ENCODE results near the gene MEIOB. TPM values are rescaled to one million over a fixed set of nuclear protein-coding genes. Genes with fewer than 3 reads are reported as not detected.

MEIOB gene
- polyA plus RNA-seq, 1 of the 3 experiments (the other 2 are of a cell fraction): not detected

- Histone ChIP-seq H3K9ac (no peak overlapping the region), H3K27ac (ENCODE audit: low read depth in 2 of 2, low read length in 1 of 2) (no peak overlapping the region), H3K9me2 (no peaks in the 10 kb centered on the region), H3K9me3 (no peaks in the 10 kb centered on the region), H3F3A (replicated peaks; ENCODE audit: insufficient read depth) (no peaks in the 10 kb centered on the region), H3K27me3 (ENCODE audit: insufficient read depth) (no peaks in the 10 kb centered on the region), H3K79me2 (ENCODE audit: insufficient read depth) (peaks cover 32% of the 10 kb centered on the region), H2AFZ (ENCODE audit: low read depth) (no peak overlapping the region), H3K4me2 (no peak overlapping the region), H3K36me3 (replicated peaks in 1 of 2; ENCODE audit: control insufficient read depth in 1 of 2, insufficient read depth in 2 of 2, low read length in 1 of 2) (peaks cover 0 to 48% of the 10 kb centered on the region in 2 experiments), H3K4me1 (ENCODE audit: control insufficient read depth in 1 of 2, insufficient read depth in 2 of 2, low read depth in 1 of 2, low read length in 1 of 2) (no peaks in the 10 kb centered on the region; a peak in 1 of 4 replicates), H3K4me3 (ENCODE audit: low read depth in 2 of 2, low read length in 1 of 2) (no peak overlapping the region), H4K20me1 (ENCODE audit: insufficient read depth) (peaks cover 6% of the 10 kb centered on the region; the same call in 1 of the 2 replicates)
- ChIA-PET POLR2A (no interaction called here), CTCF (interaction anchor here (0.8 to 1.0 kb wide), 2 partner anchors 13 to 16 kb away, joined by 3 read pairs; partner anchors contain the start of genes EME2 and MRPS34)
- no peak for DNase-seq
- TF ChIP-seq GATA2 (CRISPR knock-in tag; IDR thresholded peaks at IDR 0.05) (no peak), FOXJ3 (CRISPR knock-in tag; IDR thresholded peaks at IDR 0.05) (no peak), FOXM1 (IDR thresholded peaks at IDR 0.05; ENCODE audit: low read depth) (no peak), ZBTB33 (IDR thresholded peaks at IDR 0.05; ENCODE audit: borderline replicate concordance, low read depth) (no peak), RFX5 (IDR thresholded peaks at IDR 0.05; ENCODE audit: low read length) (no peak), IRF3 (IDR thresholded peaks at IDR 0.05; ENCODE audit: low read depth, low read length) (no peak), REST (IDR thresholded peaks at IDR 0.05; ENCODE audit: low read depth, low read length) (no peak), NRF1 (IDR thresholded peaks at IDR 0.05; ENCODE audit: low read depth, low read length) (no peak), MAX (IDR thresholded peaks at IDR 0.05; ENCODE audit: low read depth) (no peak), SMC3 (IDR thresholded peaks at IDR 0.05; ENCODE audit: low read depth, low read length) (no peak), POLR2AphosphoS5 (IDR thresholded peaks at IDR 0.05; ENCODE audit: low read depth, low read length) (no peak), RAD21 (IDR thresholded peaks at IDR 0.05; ENCODE audit: low read length) (no peak), GABPA (IDR thresholded peaks at IDR 0.05; ENCODE audit: low read depth) (no peak), TAF1 (IDR thresholded peaks at IDR 0.05; ENCODE audit: borderline replicate concordance, low read depth, low read length) (no peak), JUND (IDR thresholded peaks at IDR 0.05) (no peak), RCOR1 (IDR thresholded peaks at IDR 0.05; ENCODE audit: low read length) (no peak), FOSL2 (IDR thresholded peaks at IDR 0.05; ENCODE audit: borderline replicate concordance, low read depth) (no peak), YY1 (IDR thresholded peaks at IDR 0.05; ENCODE audit: low read depth) (no peak)
- 100% methylated on average over 3 of the region's 19 CpGs for WGBS (ENCODE audit: low lambda C conversion rate)
These were observed 83.3 kb downstream of the MEIOB start for GRCh38 chr16:1788708-1789100.

Data from SK-N-SH (cell line).